CD4-positive, CD25-positive, alpha-beta regulatory T cell (primary cell): ENCODE results near the gene NEK5. TPM values are rescaled to one million over a fixed set of nuclear protein-coding genes. Genes with fewer than 3 reads are reported as not detected.
A peak's percentile ranks its signal among the peaks of the same experiment; 100 is the strongest.

ENCODE experiments used
- ATAC-seq, 2 donors: fragments of 150-1000 bp; cut with Tn5 transposase; one replicate each; pipeline ENCODE4 v1.10.0; 2021; ENCODE audit warnings: low read depth in 2 of 2, moderate number of reproducible peaks in 2 of 2, moderate library complexity in 1 of 2
- DNase-seq, 3 donors: peaks; one replicate each; pipeline versions ENCODE4 v3.0.0 to v3.0.0-alpha.2; 2012 to 2022; ENCODE audit warnings: mixed read lengths in 1 of 3
- H3K27ac ChIP-seq: one replicate; pipeline ENCODE4 v1.7.0; 2013; ENCODE audit warnings: mild to moderate bottlenecking, low read length; ENCODE audit not compliant: insufficient read depth, poor library complexity, severe bottlenecking
- H3K27me3 ChIP-seq: one replicate; pipeline ENCODE4 v1.7.0; 2013; ENCODE audit warnings: low read length; ENCODE audit not compliant: control insufficient read depth, insufficient read depth
- H3K36me3 ChIP-seq: one replicate; pipeline ENCODE4 v1.7.0; 2013; ENCODE audit warnings: mild to moderate bottlenecking, low read length, moderate library complexity; ENCODE audit not compliant: control insufficient read depth, insufficient read depth
- H3K4me1 ChIP-seq: 2 replicates; pipeline ENCODE4 v1.7.0; 2013; ENCODE audit warnings: mild to moderate bottlenecking, low read length; ENCODE audit not compliant: insufficient read depth, control insufficient read depth, poor library complexity, severe bottlenecking
- H3K4me3 ChIP-seq: one replicate; pipeline ENCODE4 v1.7.0; 2013; ENCODE audit warnings: low read depth, mild to moderate bottlenecking, low read length, moderate library complexity
- H3K9me3 ChIP-seq, 2 experiments: 1 replicate in 1 of 2; 2 replicates in 1 of 2; pipeline ENCODE4 v1.7.0; 2013; ENCODE audit warnings: low read length in 2 of 2, mild to moderate bottlenecking in 1 of 2, moderate library complexity in 1 of 2; ENCODE audit not compliant: control insufficient read depth in 2 of 2
- H3K27ac Mint-ChIP-seq, 3 donors: one replicate each; pipeline ENCODE4 v1.8.0; 2020 to 2022; ENCODE audit warnings: mild to moderate bottlenecking in 3 of 3, mixed read lengths in 3 of 3, moderate library complexity in 2 of 3
- H3K27me3 Mint-ChIP-seq: one replicate; pipeline ENCODE4 v1.8.0; 2022; ENCODE audit warnings: mild to moderate bottlenecking, mixed read lengths
- H3K36me3 Mint-ChIP-seq: one replicate; pipeline ENCODE4 v1.8.0; 2020; ENCODE audit warnings: mixed read lengths
- H3K4me1 Mint-ChIP-seq, 4 donors: one replicate each; pipeline ENCODE4 v1.8.0; 2020 to 2022; ENCODE audit warnings: mixed read lengths in 4 of 4, mild to moderate bottlenecking in 1 of 4
- H3K4me3 Mint-ChIP-seq, 4 donors: one replicate each; pipeline ENCODE4 v1.8.0; 2020 to 2022; ENCODE audit warnings: mild to moderate bottlenecking in 4 of 4, mixed read lengths in 4 of 4, moderate library complexity in 3 of 4
- H3K9me3 Mint-ChIP-seq, 7 donors: one replicate each; pipeline ENCODE4 v1.8.0; 2020 to 2022; ENCODE audit warnings: mixed read lengths in 7 of 7, mild to moderate bottlenecking in 3 of 7, moderate library complexity in 2 of 7
- polyA plus RNA-seq, 4 donors: library from polyadenylated mRNA; unstranded; fragments of 300-500 nt; fragmentation: Illumina TruSeq; gene quantifications; one replicate each; pipeline ENCODE4 v1.2.3, GENCODE V29; 2021
- total RNA-seq: library from RNA; stranded (reverse); gene quantifications from one replicate; pipeline ENCODE4 v1.2.3, GENCODE V29; 2022

NEK5 gene
- total and polyA plus RNA-seq, 5 donors from 2014 or later: 0.06 to 0.07 TPM; not detected in 3

DNA sequence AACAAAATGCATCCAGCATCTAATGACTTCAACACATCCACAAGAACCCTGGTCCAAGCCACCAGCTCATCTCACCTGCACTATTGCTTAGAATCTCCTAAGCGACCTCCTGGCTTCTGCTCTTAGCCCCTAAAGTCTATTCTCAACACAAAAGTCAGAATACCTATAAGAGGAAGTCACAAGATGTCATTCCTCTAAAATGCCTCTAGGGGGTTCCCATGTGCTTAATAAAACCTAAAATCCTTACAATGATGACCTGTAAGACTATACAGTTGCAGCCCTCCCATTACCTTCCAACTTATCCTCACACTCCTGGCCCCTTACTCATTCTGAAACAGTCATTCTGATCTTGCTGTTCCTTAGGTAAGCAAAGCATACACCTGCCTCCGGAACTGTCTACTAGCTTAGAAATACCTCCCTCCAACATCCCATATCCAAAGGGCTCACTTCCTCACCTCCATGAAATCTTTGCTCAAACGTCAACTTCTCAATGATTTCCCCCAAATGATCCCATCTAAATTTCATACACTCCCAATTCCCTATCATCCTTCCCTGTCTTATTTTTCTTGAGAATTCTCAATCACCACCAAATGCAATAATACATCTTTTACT, 127.6 kb downstream of the NEK5 start:
- Mint-ChIP-seq H3K36me3 (no peaks in the 10 kb centered on the region), H3K27me3 (peaks cover 33% of the 10 kb centered on the region), H3K9me3 (no peaks in the 10 kb centered on the region), H3K4me3 (no peak overlapping the region), H3K4me1 (no peaks in the 10 kb centered on the region), H3K27ac (no peak overlapping the region)
- peak in 2 of 3 donors; percentile 41 to 69 for DNase-seq
- no peaks in the 10 kb centered on the region for H3K4me1 ChIP-seq
- peaks cover 7% of the 10 kb centered on the region for H3K27me3 ChIP-seq
- peak; percentile 69 to 73 for ATAC-seq
- H3K36me3 ChIP-seq: no peaks in the 10 kb centered on the region
- no peak overlapping the region for H3K27ac ChIP-seq
- H3K9me3 ChIP-seq: no peaks in the 10 kb centered on the region
- H3K4me3 ChIP-seq: no peak overlapping the region

DNA sequence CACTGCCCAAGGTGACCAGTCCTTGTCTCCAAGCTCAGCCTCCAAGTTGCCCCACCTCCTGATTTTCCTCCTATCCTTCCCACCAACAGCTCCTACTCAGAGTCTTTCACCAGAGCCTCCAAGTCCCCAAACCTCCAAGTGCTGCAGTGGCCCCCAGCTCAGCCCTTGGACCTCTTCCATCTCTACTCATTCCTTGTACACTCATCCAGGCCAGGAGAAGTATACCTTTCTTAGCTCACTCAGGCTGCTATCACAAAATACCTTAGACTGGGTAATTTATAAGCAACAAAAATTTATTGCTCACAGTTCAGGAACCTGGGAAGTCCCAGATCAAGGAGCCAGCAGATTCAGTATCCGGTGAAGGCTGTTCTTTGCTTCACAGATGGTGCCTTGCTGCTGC, 129.0 kb downstream of the NEK5 start:
- Histone ChIP-seq H3K27ac (no peak overlapping the region), H3K27me3 (peaks cover 13% of the 10 kb centered on the region), H3K4me1 (no peaks in the 10 kb centered on the region), H3K4me3 (no peak overlapping the region), H3K9me3 (no peaks in the 10 kb centered on the region), H3K36me3 (no peaks in the 10 kb centered on the region)
- no peak for DNase-seq
- H3K4me1 Mint-ChIP-seq: peaks cover 0 to 3% (median 0%) of the 10 kb centered on the region in 4 donors
- peak overlapping the region in 1 of 4 donors; percentile 11 for H3K4me3 Mint-ChIP-seq
- no peaks in the 10 kb centered on the region for H3K9me3 Mint-ChIP-seq
- no peak for ATAC-seq
- H3K27ac Mint-ChIP-seq: no peak overlapping the region
- H3K36me3 Mint-ChIP-seq: no peaks in the 10 kb centered on the region
- H3K27me3 Mint-ChIP-seq: peaks cover 38% of the 10 kb centered on the region

DNA sequence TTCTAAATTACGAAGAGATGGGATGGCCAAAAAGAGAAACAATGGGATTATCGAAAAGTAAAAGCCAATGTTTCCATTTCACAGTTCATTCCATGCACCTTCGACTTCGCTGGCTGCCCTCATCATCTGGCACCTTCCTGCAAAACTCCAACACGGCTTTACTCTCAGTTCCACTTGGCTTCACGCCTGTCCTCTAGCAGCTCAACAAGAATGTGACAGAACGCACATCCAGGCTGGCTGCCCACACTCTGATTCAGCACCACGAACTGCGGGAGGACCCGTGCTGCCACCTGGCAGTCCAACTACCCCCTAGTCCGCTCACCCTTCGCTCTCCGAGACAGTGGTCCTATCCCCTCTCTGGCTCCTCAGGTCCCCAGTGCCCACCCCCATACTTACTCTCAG, 129.4 kb downstream of the NEK5 start:
- Histone ChIP-seq H3K4me1 (no peaks in the 10 kb centered on the region), H3K27me3 (peaks cover 13% of the 10 kb centered on the region), H3K36me3 (no peaks in the 10 kb centered on the region), H3K27ac (no peak overlapping the region), H3K4me3 (no peak overlapping the region), H3K9me3 (no peaks in the 10 kb centered on the region)
- Mint-ChIP-seq H3K36me3 (no peaks in the 10 kb centered on the region), H3K27me3 (peaks cover 42% of the 10 kb centered on the region), H3K4me1 (peaks cover 0 to 3% (median 0%) of the 10 kb centered on the region in 4 donors), H3K4me3 (no peak overlapping the region), H3K27ac (no peak overlapping the region), H3K9me3 (no peaks in the 10 kb centered on the region)
- ATAC-seq (no peak), DNase-seq (no peak)

- Mint-ChIP-seq H3K27me3 (peaks cover 45% of the 10 kb centered on the region), H3K4me3 (no peak overlapping the region), H3K36me3 (no peaks in the 10 kb centered on the region), H3K27ac (no peak overlapping the region), H3K4me1 (peaks cover 0 to 3% (median 0%) of the 10 kb centered on the region in 4 donors), H3K9me3 (no peaks in the 10 kb centered on the region)
- H3K36me3 ChIP-seq: no peaks in the 10 kb centered on the region
- no peaks in the 10 kb centered on the region for H3K4me1 ChIP-seq
- H3K27me3 ChIP-seq: peaks cover 13% of the 10 kb centered on the region
- DNase-seq: no peak
- ATAC-seq: no peak
- H3K27ac ChIP-seq: no peak overlapping the region
- H3K4me3 ChIP-seq: no peak overlapping the region
- no peaks in the 10 kb centered on the region for H3K9me3 ChIP-seq
Measured at GRCh38 chr13:51998723-51999509, 130.0 kb downstream of the NEK5 start.

GRCh38 chr13:51997641-51998330, 131.1 kb downstream of the NEK5 start:
- Mint-ChIP-seq H3K36me3 (no peaks in the 10 kb centered on the region), H3K4me1 (peaks cover 0 to 3% (median 0%) of the 10 kb centered on the region in 4 donors), H3K4me3 (no peak overlapping the region), H3K9me3 (no peaks in the 10 kb centered on the region), H3K27ac (no peak overlapping the region), H3K27me3 (peaks cover 44% of the 10 kb centered on the region)
- Histone ChIP-seq H3K36me3 (no peaks in the 10 kb centered on the region), H3K27ac (no peak overlapping the region), H3K9me3 (no peaks in the 10 kb centered on the region), H3K27me3 (peaks cover 13% of the 10 kb centered on the region), H3K4me1 (no peaks in the 10 kb centered on the region), H3K4me3 (no peak overlapping the region)
- ATAC-seq: no peak
- no peak for DNase-seq

DNA sequence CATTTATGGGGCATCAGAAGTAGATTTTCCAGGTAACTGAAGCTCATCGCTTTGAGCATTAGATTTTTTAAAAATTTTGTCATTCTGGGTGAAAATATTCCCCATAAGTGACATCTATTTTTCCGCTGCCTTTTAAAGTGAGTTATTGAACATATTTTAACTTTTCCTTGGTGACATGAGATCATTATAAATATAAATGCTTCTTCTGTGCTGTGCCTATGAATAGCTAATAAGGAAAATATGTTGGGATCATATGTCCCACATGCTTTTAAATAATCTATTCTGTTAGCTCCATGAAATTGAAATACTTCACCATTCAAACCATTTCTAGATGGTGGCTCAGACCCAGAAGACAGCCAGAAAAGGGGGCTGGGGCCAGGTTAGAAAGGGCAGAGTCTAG, 131.7 kb downstream of the NEK5 start:
- H3K4me3 ChIP-seq: no peak overlapping the region
- H3K4me1 Mint-ChIP-seq: peaks cover 0 to 3% (median 0%) of the 10 kb centered on the region in 4 donors
- no peaks in the 10 kb centered on the region for H3K9me3 Mint-ChIP-seq
- no peak overlapping the region for H3K4me3 Mint-ChIP-seq
- H3K27ac Mint-ChIP-seq: no peak overlapping the region
- H3K27me3 Mint-ChIP-seq: peaks cover 44% of the 10 kb centered on the region
- H3K27ac ChIP-seq: no peak overlapping the region
- H3K27me3 ChIP-seq: peaks cover 13% of the 10 kb centered on the region
- H3K36me3 Mint-ChIP-seq: no peaks in the 10 kb centered on the region
- H3K9me3 ChIP-seq: no peaks in the 10 kb centered on the region
- no peaks in the 10 kb centered on the region for H3K4me1 ChIP-seq
- H3K36me3 ChIP-seq: no peaks in the 10 kb centered on the region
- DNase-seq (no peak), ATAC-seq (no peak)

- H3K27ac ChIP-seq: no peak overlapping the region
- Mint-ChIP-seq H3K4me1 (peaks cover 0 to 3% (median 0%) of the 10 kb centered on the region in 4 donors), H3K36me3 (no peaks in the 10 kb centered on the region), H3K9me3 (no peaks in the 10 kb centered on the region), H3K27me3 (peaks cover 47% of the 10 kb centered on the region), H3K4me3 (no peak overlapping the region), H3K27ac (no peak overlapping the region)
- H3K9me3 ChIP-seq: no peaks in the 10 kb centered on the region
- ATAC-seq: no peak
- H3K36me3 ChIP-seq: no peaks in the 10 kb centered on the region
- DNase-seq: no peak
- no peak overlapping the region for H3K4me3 ChIP-seq
- no peaks in the 10 kb centered on the region for H3K4me1 ChIP-seq
- H3K27me3 ChIP-seq: peaks cover 14% of the 10 kb centered on the region
Measured at GRCh38 chr13:51996641-51997040, 132.2 kb downstream of the NEK5 start.
